Small intestine (tissue), 7 donors: Measurements from ENCODE around the gene MIPEP. TPM values are rescaled to one million over a fixed set of nuclear protein-coding genes. Genes with fewer than 3 reads are reported as not detected.
A peak's percentile ranks its signal among the peaks of the same experiment; 100 is the strongest.

Source experiments
- DNase-seq, 2 donors: peaks; one replicate each; pipeline versions ENCODE4 v3.0.0 to v3.0.0-alpha.2; 2013
- FAIRE-seq: peaks from 2 replicates; lab custom pipeline; 2012; peaks lifted over from hg19 to GRCh38; lab: Jason Lieb, UNC
- H3K27ac ChIP-seq, 3 donors: one replicate each; pipeline ENCODE4 v1.5.1; 2013; ENCODE audit warnings: low read length in 2 of 3, mild to moderate bottlenecking in 2 of 3, control low read depth in 1 of 3, inconsistent platforms in 1 of 3, low read depth in 1 of 3, moderate library complexity in 1 of 3
- H3K27me3 ChIP-seq, 3 donors: one replicate each; pipeline ENCODE4 v1.6.1; 2013; ENCODE audit warnings: low read length in 3 of 3, inconsistent platforms in 1 of 3; ENCODE audit not compliant: control insufficient read depth in 3 of 3, insufficient read depth in 3 of 3
- H3K36me3 ChIP-seq, 3 donors: one replicate each; pipeline ENCODE4 v1.6.1; 2013; ENCODE audit warnings: low read length in 3 of 3, inconsistent platforms in 1 of 3, low read depth in 1 of 3, mild to moderate bottlenecking in 1 of 3, moderate library complexity in 1 of 3; ENCODE audit not compliant: control insufficient read depth in 3 of 3, insufficient read depth in 2 of 3
- H3K4me1 ChIP-seq, 3 donors: one replicate each; pipeline ENCODE4 v1.6.1; 2013; ENCODE audit warnings: low read length in 2 of 3, inconsistent platforms in 1 of 3, low read depth in 1 of 3, mild to moderate bottlenecking in 1 of 3, moderate library complexity in 1 of 3; ENCODE audit not compliant: control insufficient read depth in 3 of 3, insufficient read depth in 2 of 3
- H3K4me3 ChIP-seq, 3 donors: one replicate each; pipeline ENCODE4 v1.5.1; 2013; ENCODE audit warnings: low read length in 3 of 3, control low read depth in 1 of 3, inconsistent platforms in 1 of 3, low read depth in 1 of 3, mild to moderate bottlenecking in 1 of 3, moderate library complexity in 1 of 3
- H3K9me3 ChIP-seq, 2 donors: one replicate each; pipeline ENCODE4 v1.6.1; 2013; ENCODE audit warnings: low read depth in 1 of 2, low read length in 1 of 2; ENCODE audit not compliant: control insufficient read depth in 2 of 2, insufficient read depth in 1 of 2
- WGBS, 3 donors: extraction: QIAGEN DNeasy Blood & Tissue Kit; methylation state at CpG; one replicate each; pipeline ENCODE4 v1.1.7; 2013; 5-methylcytosine and 5-hydroxymethylcytosine counted together
- polyA plus RNA-seq, 4 donors: library from polyadenylated mRNA; stranded (reverse) in 3 of 4; unstranded in 1 of 4; fragments of 200-250 nt in 3 of 4; fragments of 120-200 nt in 1 of 4; gene quantifications; one replicate each; pipeline versions ENCODE4 v1.2.1 to v1.2.3, GENCODE V29; 2013
- donor health status: healthy with polysubstance abuse.
- donor health status: control.
- donor health status: control.
- donor health status: Bipolar disorder and iron deficiency.
- donor health status: healthy.

Gene MIPEP
- polyA plus RNA-seq, 4 donors: 10.3 to 19.8 (median 18.8) TPM

GRCh38 chr13:23760000-23760399, 129.2 kb downstream of the MIPEP start:
- 94 to 97% (median 94%) methylated on average over 9 of the region's 9 CpGs for WGBS, 3 donors
- no peaks in the 10 kb centered on the region for H3K4me1 ChIP-seq
- FAIRE-seq: no peak
- no peak overlapping the region for H3K27ac ChIP-seq
- no peak overlapping the region for H3K4me3 ChIP-seq
- DNase-seq: no peak
- H3K9me3 ChIP-seq: no peaks in the 10 kb centered on the region
- peaks cover 0 to 13% (median 0%) of the 10 kb centered on the region in 3 donors for H3K36me3 ChIP-seq
- H3K27me3 ChIP-seq: no peaks in the 10 kb centered on the region

DNA sequence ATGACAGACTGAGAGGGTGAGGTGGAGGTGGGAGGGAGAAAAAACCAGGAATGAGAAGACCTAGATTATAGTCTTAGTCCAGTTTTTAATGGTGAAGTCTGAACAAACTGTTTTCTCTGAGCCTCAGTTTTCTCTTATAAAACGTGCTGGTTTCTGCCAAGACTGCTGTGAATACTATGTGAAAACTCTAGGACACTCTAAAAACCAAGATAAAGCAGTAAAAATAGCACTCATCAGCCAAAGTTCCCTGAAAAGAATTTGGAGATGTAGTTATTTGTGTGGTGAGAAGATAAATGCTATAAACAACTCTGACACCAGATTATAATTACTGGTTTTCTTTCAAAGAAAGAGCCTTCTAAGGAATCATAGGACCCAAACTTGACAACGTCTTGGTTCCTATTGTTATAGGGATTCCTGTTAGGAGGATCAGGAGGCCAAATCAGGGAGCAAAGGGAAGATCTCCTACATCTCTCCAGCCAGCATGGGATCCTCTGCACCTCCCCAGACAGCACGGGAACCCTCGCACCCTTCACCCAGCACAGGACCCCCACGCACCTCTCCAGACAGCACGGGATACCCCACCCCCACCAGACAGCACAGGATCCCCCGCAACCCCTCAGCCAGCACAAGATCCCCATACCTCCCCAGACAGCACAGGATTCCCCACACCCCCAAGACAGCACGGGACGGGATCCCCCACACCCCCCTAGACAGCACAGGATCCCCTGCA, 130.2 kb downstream of the MIPEP start:
- no peaks in the 10 kb centered on the region for H3K27me3 ChIP-seq
- WGBS, 3 donors: 83 to 90% (median 87%) methylated on average over 9 of the region's 9 CpGs
- H3K4me1 ChIP-seq: no peaks in the 10 kb centered on the region
- H3K9me3 ChIP-seq: no peaks in the 10 kb centered on the region
- H3K36me3 ChIP-seq: peaks cover 0 to 16% (median 0%) of the 10 kb centered on the region in 3 donors
- no peak overlapping the region for H3K4me3 ChIP-seq
- FAIRE-seq: no peak
- no peak overlapping the region for H3K27ac ChIP-seq
- no peak for DNase-seq

GRCh38 chr13:23754997-23755396, 134.2 kb downstream of the MIPEP start:
- DNase-seq (no peak), FAIRE-seq (no peak)
- Histone ChIP-seq H3K4me3 (no peak overlapping the region), H3K36me3 (peaks cover 0 to 15% (median 0%) of the 10 kb centered on the region in 3 donors), H3K27me3 (no peaks in the 10 kb centered on the region), H3K27ac (peak overlapping the region in 1 of 3 donors; percentile 2), H3K9me3 (no peaks in the 10 kb centered on the region), H3K4me1 (peaks cover 0 to 3% (median 0%) of the 10 kb centered on the region in 3 donors)
- WGBS, 3 donors: 78 to 85% (median 84%) methylated on average over 2 of the region's 2 CpGs

DNA sequence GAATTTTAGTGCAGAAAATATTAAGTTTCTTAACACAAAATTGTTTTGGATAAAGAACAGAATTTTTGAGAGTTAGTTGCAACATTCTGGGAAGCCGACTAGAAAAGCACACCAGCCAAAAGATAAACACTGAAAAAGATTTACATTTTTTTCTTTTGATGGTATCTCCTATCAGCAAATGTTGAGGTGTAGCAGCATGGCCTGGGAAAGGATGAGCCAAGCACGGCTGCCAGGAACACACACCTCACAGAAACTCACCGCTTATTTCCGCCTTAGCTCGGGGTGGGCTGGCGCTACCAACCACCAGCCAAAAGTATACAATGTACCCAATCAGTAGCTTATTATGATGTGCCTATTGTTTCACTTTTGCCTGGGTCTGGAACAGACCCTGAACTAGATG, 134.7 kb downstream of the MIPEP start:
- no peak for FAIRE-seq
- 78 to 93% (median 84%) methylated on average over 6 of the region's 6 CpGs for WGBS, 3 donors
- peak overlapping the region in 1 of 3 donors; percentile 2 for H3K27ac ChIP-seq

DNA sequence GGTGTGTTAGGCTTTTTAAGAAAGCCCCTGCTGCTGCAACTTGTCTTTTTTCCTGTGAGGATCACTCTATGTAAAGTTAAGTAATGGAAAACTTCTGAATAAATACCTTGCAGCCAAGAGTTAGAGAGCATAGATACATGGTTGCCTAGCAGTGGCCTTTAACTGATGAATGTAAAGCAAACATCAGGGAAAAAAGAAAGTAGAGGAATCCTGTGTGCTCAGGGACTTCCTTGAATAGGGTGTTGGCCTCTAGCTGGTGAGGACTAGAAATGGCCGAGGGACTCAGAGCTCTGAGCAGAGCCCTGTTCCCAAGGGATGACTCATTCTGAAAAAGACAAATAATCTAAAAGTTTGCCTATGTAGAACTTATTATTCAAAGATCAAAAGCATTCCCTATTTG, 135.7 kb downstream of the MIPEP start:
- no peak overlapping the region for H3K4me3 ChIP-seq
- no peak overlapping the region for H3K27ac ChIP-seq
- DNase-seq (peak; percentile 17 to 32), FAIRE-seq (no peak)
- WGBS, 3 donors: 36 to 43% (median 43%) methylated on average over 1 of the region's 1 CpG
- H3K36me3 ChIP-seq: peaks cover 0 to 6% (median 0%) of the 10 kb centered on the region in 3 donors
- peaks cover 0 to 3% (median 0%) of the 10 kb centered on the region in 3 donors for H3K4me1 ChIP-seq
- H3K9me3 ChIP-seq: no peaks in the 10 kb centered on the region
- no peaks in the 10 kb centered on the region for H3K27me3 ChIP-seq

More for the DNA sequence above, 134.7 kb downstream of the MIPEP start:
- Histone ChIP-seq H3K36me3 (peaks cover 0 to 10% (median 0%) of the 10 kb centered on the region in 3 donors), H3K4me3 (no peak overlapping the region), H3K9me3 (no peaks in the 10 kb centered on the region), H3K27me3 (no peaks in the 10 kb centered on the region), H3K4me1 (peaks cover 0 to 3% (median 0%) of the 10 kb centered on the region in 3 donors)
- no peak for DNase-seq

DNA sequence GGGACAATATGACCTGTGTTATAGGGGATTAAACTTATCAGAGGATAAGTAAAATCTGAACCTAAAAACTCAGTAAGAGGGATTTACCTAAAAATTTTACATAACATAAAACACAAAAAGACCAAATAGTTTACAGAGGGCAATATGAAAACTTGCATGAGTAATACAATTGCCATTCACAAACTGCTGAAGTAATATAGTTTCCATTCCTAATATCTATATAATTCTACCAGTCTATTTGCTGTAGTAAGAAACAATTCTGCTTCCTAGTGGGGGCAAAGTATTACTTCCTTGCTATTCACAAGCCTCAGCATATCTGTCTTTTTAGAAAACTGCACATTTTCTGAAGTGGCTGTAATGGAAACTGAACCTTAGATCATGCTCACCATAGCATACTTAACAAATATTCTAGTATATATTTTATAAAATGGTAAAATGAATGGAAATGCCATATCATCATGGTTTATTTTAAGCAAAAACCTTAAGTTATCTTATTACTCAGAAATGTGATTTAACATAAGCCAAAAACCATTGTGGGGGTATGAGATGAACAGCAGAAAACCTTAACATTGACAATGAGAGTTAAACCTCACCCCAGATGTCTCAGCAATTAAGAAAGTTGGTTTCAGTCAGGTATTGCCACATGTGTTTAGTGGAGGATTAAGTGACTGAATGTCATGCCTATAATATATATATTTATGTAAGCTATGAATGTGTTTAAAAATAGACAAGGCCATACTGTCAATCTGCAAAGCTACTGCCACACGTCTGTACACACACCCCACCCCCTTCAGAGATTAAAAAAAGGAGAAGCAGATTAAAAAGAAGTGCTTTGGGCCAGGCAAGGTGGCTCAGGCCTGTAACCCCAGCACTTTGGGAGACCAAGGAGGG, 136.8 kb downstream of the MIPEP start:
- H3K36me3 ChIP-seq: peaks cover 0 to 6% (median 0%) of the 10 kb centered on the region in 3 donors
- FAIRE-seq (no peak), DNase-seq (no peak)
- 45 to 58% (median 52%) methylated on average over 1 of the region's 1 CpG for WGBS, 3 donors
- H3K27me3 ChIP-seq: no peaks in the 10 kb centered on the region
- H3K9me3 ChIP-seq: no peaks in the 10 kb centered on the region
- no peak overlapping the region for H3K27ac ChIP-seq
- no peak overlapping the region for H3K4me3 ChIP-seq
- peaks cover 0 to 3% (median 0%) of the 10 kb centered on the region in 3 donors for H3K4me1 ChIP-seq

GRCh38 chr13:23751195-23751594, 138.0 kb downstream of the MIPEP start:
- no peaks in the 10 kb centered on the region for H3K9me3 ChIP-seq
- FAIRE-seq (no peak), DNase-seq (no peak)
- no peak overlapping the region for H3K4me3 ChIP-seq
- H3K36me3 ChIP-seq: peaks cover 0 to 6% (median 0%) of the 10 kb centered on the region in 3 donors
- H3K4me1 ChIP-seq: peaks cover 0 to 3% (median 0%) of the 10 kb centered on the region in 3 donors
- H3K27ac ChIP-seq: no peak overlapping the region
- WGBS, 3 donors: 60 to 71% (median 61%) methylated on average over 5 of the region's 5 CpGs
- no peaks in the 10 kb centered on the region for H3K27me3 ChIP-seq

DNA sequence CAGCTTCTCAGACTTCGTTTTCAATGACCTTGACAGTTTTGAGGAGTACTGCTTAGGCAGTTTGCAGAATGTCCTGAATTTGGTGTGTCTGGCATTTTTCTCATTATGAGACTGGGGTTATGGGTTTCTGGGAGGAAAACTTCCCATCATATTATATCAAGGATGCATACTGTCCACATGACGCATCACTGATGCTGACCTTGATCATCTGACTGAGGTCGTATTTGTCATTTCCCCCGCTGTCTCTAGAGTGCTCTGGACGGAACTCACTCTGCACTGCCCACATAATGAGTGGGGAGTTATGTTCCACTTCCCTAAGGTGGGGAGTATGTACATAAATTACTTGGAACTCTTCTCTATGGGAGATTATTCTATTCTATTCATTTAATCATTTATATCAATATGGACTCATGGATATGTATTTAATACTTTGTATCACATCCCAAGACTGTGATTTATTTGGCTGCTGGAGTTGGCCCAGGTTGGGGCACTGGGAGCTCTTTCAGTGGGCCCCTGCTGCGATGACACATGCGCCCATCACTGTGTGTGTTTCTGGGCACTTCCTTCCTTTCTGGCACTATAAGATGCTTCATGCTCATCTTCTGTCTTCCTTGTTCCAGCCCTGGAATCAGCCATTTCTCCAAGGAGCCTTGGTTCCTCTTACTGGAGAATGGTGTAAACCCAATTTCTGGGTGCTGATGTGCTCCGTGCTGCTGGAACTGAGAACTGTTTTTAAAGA, 138.6 kb downstream of the MIPEP start:
- Histone ChIP-seq H3K4me1 (peaks cover 0 to 3% (median 0%) of the 10 kb centered on the region in 3 donors), H3K27me3 (no peaks in the 10 kb centered on the region), H3K27ac (no peak overlapping the region), H3K9me3 (no peaks in the 10 kb centered on the region), H3K4me3 (no peak overlapping the region), H3K36me3 (peaks cover 0 to 6% (median 0%) of the 10 kb centered on the region in 3 donors)
- FAIRE-seq (no peak), DNase-seq (no peak)
- 87 to 93% (median 91%) methylated on average over 8 of the region's 8 CpGs for WGBS, 3 donors
